Right renal pelvis (tissue), 4 donors: Measurements from ENCODE around the gene PERCC1. TPM values are rescaled to one million over a fixed set of nuclear protein-coding genes. Genes with fewer than 3 reads are reported as not detected.
"Not testable (repeated sequence)": the region's sequence is repeated elsewhere in the genome, so short reads cannot be mapped to it uniquely, and the experiment has no call there.

Experiments used
- DNase-seq, 4 donors: peaks; one replicate each; pipeline ENCODE4 v3.0.0-alpha.2; 2013; ENCODE audit warnings: low read depth in 4 of 4, low spot score in 3 of 4, missing footprints in 1 of 4
- polyA plus RNA-seq, 4 donors: library from polyadenylated mRNA; unstranded; fragments of 120-200 nt; gene quantifications; one replicate each; pipeline ENCODE4 v1.2.1, GENCODE V29; 2013; ENCODE audit not compliant: insufficient read length in 4 of 4

The PERCC1 gene
- polyA plus RNA-seq, 4 donors, result 0.26 TPM; not detected in 3

DNA sequence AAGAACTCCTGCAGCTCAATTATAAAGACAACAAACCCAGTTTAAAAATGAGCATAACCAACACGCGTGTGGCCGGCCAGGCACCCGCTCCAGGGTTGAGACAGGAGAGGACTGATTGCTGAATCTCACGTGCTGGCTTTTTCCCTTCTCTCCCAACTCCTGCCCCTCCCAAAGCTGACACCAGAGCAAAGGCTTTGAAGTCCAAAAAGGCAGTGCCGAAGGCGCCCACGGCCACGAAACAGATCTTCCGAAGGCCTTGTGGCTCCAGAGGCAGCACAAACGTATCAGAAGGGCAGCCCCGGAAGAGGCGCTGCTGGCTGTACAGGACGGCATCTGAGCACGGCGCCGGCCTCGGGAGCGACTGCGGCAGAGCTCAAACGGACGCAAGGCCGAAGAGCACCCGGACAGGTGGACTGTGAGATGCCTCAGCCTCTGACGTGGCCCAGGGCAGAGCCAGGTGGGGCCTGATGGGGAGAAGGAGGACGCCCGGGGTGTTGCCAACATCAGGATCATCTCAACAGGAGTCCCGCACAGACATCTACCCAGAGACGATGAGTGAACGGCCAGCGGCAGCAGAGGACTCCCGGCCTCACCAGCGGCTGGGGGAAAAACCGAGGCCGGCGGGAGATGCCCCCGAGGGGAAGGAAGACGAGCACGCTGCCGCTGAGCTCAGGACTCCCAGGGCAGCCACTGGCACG lies 33.5 kb downstream of the PERCC1 start:
- DNase-seq, result no peak

DNA sequence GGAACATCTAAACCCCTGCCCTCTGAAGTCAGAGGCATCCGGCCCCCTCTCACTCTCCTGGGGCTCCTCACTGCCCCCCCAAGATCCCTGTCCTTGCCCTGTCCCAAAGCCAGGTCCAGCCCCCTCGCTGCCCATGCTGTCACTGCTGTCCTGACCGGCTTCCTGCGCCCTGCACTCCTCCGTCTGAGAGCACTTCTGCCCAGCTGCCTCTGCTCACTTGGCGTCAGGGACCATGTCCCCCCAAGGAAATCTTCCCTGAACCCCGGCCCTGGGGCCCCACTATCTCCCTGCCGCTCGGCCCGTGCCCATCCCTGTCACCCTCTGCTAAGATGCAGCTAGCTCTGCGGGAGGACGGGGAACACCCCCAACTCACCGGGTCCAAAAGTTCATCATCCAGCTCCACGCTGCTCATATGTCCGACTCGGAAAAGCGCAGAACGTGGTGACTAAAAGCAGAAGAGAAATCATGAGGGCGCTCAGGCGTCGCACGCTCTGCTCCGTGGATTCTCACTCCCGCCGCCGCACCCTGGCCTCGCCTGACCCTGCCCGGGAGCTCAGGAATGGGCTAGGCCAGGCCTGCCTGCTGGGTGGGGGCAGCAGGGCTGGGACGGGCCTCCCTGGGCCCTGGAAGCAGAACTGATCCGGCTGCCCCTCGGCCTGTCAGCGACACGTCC lies 34.2 kb downstream of the PERCC1 start:
- DNase-seq, result no peak

DNA sequence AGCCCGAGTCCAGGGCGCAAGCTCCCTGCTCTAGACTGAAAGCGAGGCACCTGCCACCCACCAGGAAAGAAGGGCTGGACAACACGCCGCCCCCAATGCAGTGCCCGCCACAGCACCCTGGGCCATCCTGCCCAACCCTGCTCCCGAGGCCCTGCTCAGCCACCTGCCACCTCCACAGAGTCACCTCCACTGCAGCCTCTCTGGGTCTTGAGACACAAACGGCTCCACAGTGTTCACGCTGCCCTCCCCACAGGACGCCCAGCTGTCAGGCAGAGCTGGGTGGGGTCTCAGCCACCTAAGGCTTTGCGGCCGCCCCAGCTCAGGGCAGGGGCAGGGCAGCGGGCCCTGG lies 34.7 kb downstream of the PERCC1 start:
- no peak for DNase-seq

DNA sequence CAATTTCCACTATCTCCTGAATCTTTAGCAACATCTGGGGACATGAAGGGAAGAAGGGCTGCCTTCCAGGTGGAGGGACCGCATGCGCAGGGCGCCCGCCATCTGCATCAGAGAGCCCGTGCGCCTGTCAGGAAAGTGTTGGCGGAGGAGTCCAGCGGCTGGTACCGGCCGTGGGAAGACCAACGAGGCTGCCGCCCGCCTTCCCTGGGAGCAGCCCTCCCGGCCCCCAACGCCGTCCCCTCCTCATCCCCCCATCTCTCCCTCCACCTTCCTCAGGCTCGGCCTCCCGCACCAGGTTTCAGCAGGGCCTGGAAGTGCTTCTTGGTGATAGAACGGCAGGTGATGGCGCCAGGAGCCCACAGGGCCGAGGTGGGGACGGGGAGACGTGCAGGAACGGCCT lies 35.2 kb downstream of the PERCC1 start:
- no peak for DNase-seq

DNA sequence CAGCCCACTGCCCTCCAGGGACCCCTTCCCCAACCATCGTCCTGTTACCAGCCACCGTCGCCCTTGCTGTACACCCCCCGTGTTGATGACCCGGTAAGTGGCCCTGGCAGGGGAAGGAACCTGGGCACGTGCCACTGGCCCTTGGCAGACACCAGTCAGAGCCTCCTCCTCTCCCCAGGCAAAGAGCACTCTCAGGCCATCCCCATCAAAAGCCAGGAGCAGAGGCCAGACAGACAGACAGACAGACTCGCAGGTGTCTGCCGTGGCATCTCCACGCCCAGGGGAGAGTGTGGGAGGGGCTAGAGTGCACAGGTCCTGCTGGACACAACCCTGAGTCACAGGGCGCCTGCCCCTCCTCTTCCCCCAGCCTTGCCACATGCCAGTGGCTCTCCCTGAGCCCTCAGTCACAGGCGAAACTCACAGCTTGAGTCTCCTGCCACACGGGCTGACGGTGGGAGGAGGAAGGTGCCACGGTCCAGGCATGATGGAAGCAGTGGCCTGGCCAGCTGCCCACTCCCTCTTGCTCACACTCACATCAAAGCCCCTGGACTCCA lies 36.2 kb downstream of the PERCC1 start:
- DNase-seq, result no peak

DNA sequence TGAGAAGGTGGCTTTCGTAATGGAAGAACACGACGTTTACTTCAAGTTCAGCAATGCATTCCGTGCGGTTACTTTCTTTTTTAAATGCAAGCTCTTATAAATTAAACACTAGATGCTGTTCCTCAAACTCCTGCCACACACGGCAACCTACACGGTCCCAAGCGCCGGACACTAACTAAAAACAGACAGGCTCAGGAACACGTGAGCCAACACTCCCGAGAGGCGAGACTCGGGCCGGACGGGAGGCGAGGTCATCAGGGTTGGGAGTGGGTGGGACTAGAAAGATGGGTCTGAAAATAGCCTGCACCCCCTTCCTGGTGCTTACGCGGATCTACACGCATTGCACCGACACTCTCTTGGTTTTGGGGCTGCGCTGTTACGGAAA lies 37.5 kb downstream of the PERCC1 start:
- no peak for DNase-seq

DNA sequence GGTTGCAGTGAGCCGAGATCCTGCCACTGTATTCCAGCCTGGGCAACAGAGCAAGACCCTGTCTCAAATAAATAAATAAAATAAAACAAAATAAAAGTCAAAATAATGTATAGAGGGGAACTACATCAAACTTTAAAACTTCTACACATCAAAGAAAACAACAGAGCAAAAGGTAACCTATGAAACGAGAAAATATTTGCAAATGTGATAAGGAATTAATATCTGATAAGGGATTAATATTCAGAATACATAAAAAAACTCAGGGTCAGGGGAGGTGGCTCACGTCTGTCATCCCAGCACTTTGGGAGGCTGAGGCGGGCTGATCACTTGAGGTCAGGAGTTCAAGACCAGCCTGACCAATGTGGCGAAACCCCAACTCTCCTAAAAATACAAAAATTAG lies 38.3 kb downstream of the PERCC1 start:
- not testable (repeated sequence) for DNase-seq

DNA sequence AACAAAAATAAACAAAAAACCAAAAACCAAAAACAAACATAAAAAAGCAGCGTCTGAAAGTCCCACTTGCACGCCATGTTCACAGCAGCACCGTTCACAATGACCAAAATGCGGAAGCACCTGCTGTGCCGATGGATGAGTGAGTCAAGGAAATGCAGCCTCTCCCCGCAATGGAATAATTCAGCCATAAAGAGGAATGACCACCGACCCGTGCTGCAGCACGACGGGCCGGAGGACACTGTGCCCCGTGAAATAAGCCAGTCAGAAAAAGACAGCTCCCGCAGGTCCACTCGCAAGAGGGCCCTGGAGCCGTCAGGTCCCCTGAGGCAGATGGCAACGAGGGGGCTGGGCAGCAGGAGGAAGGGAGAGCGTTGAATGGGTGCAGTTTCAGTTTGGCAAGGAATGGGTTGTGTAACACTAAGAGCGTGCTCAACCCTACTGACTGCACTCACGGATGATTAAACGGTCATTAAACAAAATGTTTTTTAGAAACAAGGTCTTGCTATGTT lies 38.9 kb downstream of the PERCC1 start:
- DNase-seq, result no peak

DNA sequence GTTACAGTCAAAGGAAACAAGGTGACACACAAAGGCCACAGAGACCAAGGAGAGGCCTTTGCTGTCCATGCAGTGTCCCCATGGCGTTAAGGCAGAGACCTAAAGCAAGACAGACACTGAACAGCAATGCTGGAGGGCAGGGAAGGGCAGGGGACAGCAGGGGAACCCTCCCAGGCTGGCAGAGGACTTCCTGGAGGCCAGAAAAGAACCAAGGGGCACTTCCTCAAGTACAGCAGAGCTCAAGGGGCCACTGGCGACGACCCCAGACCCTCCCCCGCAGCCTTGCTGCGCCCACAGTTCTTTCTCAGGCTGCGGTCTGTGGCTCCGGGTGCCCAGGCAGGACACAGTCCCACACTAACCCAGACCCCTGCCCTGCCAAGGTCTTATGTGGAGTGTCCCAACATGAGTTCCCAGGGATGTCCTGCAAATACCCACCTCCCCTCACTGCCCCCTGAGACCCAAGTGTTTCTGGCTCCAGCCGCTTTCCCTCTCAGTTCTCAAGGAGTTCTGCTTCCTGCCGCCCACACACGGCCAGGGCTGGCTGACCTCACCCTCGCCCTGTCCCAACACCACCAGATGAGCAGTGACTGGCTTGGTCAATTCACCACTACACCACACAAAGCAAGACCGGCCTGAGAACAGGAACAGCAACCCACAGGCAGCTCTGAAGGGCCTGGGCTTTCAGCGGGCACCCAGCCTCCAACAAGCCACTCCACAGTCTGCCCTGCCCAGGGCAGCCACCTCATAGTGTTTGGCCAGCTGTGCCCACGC lies 39.8 kb downstream of the PERCC1 start:
- DNase-seq, result no peak

DNA sequence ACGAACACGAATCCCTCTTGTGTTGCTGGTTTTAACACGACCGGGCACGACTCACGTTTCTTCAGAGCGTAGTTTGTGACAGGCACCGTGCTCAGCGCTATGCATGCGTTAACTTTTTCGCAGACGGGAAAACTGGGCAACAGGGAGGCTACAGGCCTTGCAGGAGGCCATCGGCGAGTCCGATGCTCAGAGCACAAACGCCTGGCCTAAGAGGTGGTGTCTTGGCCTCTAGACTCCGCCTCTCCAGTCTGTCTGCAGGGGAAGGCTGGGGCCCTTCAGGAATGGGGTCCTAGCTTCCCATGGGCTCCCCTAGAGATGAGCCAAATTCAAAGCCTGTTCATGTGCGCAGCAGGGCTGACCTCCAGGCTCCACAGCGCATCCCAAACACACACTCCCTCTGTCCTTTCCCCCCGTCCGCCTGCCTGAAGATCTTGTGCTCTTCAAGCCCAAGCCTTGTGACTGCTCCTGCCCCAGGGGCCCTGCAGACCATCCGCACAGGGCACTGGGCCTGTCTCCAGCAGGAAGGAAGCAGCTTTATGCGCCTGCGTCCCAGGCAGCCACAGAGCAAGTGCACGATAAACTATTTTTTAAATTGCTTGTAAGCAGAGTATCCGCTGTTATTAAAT lies 40.8 kb downstream of the PERCC1 start:
- DNase-seq, result no peak

DNA sequence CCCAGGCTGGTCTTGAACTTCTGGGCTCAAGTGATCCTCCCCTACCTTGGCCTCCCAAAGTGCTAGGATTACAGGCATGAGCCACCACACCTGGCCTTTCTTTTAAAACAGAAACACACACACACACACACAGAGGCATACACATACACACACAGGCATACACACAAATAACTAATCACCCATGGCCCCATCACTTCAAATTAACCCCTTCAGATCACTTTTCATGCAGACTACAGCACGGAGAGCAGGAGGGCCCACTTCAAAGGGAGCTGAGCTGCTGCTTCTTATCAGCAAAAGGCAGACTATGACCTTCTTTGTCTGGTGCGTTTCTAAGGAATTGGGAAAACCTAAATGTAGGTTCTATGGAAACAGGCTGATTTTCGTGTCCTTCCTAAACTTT lies 42.1 kb downstream of the PERCC1 start:
- DNase-seq, result no peak

DNA sequence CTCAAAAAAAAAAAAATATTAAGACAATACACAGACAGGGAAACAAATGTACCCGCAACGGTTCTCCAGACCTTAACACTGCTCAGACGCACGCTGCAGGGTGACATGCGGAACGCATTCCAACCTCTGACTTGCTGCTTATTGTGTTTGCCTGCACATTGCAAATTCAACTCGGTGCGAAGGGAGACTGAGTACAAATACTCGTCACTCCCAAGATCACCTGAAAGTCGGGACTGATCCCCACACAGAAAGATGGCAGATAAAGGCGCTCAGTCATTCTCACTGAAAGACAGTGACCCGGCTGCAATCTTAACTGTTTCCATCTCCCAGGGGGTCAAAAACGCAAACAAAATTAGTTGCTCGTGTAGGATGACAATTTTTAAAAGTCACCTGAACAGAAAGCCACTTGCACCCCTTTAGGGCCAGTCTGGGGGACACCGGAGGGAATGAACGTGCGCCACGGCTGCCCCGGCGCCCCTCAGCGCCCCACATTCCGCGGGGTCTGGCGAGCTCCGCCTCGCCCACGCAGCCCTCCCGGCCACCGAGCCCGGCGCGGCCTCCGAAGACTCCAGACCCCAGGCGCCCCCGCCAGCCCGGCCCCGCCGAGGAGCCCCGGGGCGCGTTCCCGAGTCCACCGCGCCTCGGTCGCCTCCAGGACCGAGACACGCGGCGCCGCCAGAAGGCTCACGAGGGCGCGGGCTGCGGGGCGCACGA lies 43.4 kb downstream of the PERCC1 start:
- no peak for DNase-seq

DNA sequence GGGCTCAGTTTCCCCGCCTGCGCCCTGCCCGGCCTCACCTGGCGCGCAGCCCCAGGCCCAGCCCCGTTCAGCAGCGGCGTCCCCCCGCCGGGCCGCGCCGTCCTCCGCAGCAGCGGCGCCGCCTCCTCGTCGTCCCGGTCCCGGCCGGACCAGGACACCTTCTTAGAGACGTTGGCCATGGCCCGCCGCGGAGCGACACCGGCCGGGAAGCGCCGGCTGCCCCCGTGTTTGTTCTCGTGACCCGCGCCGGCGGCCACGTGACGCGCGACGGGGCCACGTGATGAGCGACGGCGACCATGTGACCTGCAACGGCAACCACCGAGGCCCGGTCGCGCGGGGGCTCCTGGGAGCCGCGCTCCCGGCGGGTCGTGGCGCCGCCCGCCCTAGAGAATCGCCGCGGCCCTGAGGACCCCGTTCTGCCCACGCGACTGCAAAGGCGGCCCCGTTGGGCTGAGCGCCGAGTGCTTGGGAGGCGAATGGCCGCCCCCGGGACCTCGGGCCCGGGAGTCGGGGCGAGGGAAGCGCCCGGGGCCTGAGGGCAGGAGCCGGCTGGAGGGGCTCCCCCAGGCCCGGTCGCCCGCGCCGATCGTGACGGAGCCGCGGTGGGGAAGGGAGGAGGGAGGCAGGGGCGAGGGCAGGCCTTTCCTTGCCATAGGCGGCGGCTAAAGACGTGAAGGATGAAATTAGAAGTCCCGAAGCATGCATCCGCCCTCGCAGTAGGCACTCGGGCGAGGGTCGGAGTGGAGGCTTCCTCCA lies 44.1 kb downstream of the PERCC1 start, which contains the start of gene CLCN7:
TSS of gene CLCN7 (minus strand) at position 233 of the 756 bp plus-strand sequence. CDS start at position 179, 54 bp downstream.
- peak; percentile 61 to 80 (median 70) for DNase-seq

DNA sequence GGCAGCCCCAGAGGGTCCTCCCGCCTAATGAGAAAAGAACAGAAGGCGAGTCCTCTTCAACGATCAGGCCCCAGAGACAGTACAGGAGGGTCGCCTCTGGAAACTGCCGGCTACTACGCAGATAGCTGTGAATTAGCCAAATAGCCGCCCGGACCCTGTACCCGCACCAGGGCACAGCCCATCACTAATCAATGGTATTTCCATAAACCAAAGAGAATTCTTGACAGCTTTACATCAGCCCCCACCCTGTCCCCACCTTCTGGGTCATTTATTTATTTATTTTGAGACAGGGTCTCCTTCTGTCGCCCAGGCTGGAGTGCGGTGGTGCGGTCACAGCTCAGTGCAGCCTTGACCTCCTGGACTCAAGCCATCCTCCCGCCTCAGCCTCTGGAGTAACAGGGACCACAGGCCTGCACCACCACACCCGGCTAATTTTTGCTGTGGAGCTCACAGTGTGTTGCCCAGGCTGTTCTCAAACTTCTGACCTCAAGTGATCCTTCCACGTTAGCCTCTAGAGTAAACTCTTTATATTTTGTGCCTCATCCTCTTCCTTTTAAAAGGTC lies 44.8 kb downstream of the PERCC1 start:
- no peak for DNase-seq

DNA sequence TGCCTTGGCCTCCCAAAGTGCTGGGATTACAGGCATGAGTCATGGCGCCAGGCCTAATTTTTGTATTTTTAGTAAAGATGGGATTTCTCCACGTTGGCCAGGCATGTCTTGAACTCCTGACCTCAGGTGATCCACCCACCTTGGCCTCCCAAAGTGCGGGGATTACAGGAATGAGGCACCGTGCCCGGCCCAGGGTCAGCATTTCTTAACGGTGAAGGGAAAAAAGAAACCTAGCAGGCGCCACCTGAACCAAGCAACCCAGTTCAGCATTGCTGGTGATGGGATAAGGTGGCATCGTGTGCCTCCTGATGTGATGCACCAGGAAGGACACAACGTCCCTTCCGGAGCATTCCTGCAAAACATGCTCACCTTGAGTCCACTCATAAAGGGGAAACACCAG lies 46.2 kb downstream of the PERCC1 start:
- no peak for DNase-seq

DNA sequence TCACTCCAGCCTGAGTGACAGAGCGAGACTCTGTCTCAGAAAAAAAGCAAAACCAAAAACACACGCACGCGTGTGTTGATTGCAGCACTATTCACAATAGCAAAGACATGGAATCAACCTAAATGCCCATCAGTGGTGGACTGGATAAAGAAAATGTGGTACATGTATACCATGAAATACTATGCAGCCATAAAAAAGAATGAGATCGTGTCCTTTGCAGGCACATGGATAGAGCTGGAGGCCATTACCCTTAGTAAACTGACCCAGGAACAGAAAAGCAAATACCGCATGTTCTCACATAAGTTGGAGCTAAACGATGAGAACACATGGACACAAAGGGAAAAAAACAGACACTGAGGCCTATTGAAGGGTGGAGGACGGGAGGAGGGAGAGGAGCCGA lies 48.1 kb downstream of the PERCC1 start:
- not testable (repeated sequence) for DNase-seq

DNA sequence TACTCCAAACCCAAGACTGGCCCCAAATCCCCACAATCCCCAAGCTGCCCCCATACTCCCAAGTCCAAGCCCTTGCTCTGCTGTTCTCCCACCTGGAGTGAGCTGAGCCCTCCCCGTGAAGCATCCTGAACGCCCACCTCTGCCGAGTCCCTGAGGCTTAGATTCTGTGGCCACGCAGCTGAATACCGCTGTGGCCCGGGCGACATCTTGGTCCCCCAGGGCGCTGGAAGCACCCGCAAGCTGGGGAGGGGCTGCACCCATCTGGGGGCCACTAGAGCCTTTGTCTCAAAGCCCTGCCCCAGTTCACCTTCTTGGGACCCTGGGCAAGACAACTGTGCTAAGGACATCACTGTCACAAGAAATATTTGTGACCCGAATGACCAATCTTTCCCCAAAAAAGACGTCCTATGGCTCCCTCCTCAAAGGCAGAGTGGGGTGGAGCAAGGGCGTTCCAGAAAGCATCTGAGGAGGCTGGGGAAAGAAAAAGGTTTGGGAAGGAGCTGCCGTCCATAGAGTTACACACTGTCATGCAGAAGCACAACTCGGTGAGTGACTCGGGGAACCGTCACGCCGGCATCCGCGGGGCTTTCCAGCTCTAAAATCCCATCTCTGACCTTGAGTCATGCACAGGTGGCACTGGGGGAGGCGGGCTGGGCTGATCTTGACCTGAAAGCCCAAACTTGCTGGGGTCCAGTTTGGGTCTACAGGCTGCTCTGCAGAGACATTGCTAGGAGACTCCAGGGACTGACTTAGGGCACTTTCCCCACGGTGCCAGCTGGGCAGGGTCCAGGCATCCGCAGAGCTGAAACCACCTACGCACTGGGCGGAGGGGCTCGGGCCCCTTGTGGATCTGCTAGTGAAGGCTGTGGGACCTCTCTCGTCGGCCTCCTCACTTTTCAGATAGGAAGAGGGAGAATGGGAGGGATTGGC lies 51.3 kb downstream of the PERCC1 start:
- DNase-seq, result no peak
